HEK293T (cell line): Measurements from ENCODE around the gene SLC8B1.

Experiments used
- CTCF ChIA-PET: fragments of 350-600 bp; formaldehyde crosslinking; extraction: SDS; loops from one replicate; lab custom pipeline; 2021; ENCODE audit warnings: antibody characterized with exemption, inconsistent platforms; lab: Yijun Ruan, JAX
- POLR2A ChIA-PET: fragments of 350-600 bp; formaldehyde crosslinking; extraction: SDS; loops from one replicate; lab custom pipeline; 2020; ENCODE audit warnings: antibody characterized with exemption, inconsistent platforms; lab: Yijun Ruan, JAX
- DNase-seq: peaks from one replicate; pipeline ENCODE4 v3.0.0; 2012; ENCODE audit warnings: mixed read lengths; ENCODE audit errors: extremely low spot score
- ARNT ChIP-seq: fragments of 450-650 bp; IDR thresholded peaks from 2 replicates; pipeline ENCODE4 v1.6.1; 2017; ENCODE audit warnings: mild to moderate bottlenecking
- BHLHE40 ChIP-seq: fragments of 450-650 bp; IDR thresholded peaks from 2 replicates; pipeline ENCODE4 v1.6.1; 2016; ENCODE audit warnings: mild to moderate bottlenecking, moderate library complexity, borderline replicate concordance
- CTBP1 ChIP-seq: fragments of 450-650 bp; IDR thresholded peaks from 2 replicates; pipeline ENCODE4 v1.6.1; 2016; ENCODE audit warnings: borderline replicate concordance
- ELF4 ChIP-seq: fragments of 450-650 bp; IDR thresholded peaks from 2 replicates; pipeline ENCODE4 v1.6.1; 2017; ENCODE audit warnings: antibody characterized with exemption
- FOXA1 ChIP-seq: fragments of 450-650 bp; IDR thresholded peaks from 2 replicates; pipeline ENCODE4 v1.6.1; 2016; ENCODE audit warnings: mild to moderate bottlenecking
- FOXK2 ChIP-seq: fragments of 450-650 bp; IDR thresholded peaks from 2 replicates; pipeline ENCODE4 v1.6.1; 2016; ENCODE audit warnings: mild to moderate bottlenecking
- FOXM1 ChIP-seq: fragments of 450-650 bp; IDR thresholded peaks from 2 replicates; pipeline ENCODE4 v1.6.1; 2017; ENCODE audit warnings: mild to moderate bottlenecking, borderline replicate concordance
- HDGF ChIP-seq: fragments of 450-650 bp; IDR thresholded peaks from 2 replicates; pipeline ENCODE4 v1.6.1; 2017; ENCODE audit warnings: antibody characterized with exemption, borderline replicate concordance
- L3MBTL2 ChIP-seq: fragments of 450-650 bp; conservative IDR thresholded peaks from 2 replicates; pipeline ENCODE4 v1.6.1; 2016; ENCODE audit warnings: mild to moderate bottlenecking
- LEF1 ChIP-seq: fragments of 450-650 bp; IDR thresholded peaks from 2 replicates; pipeline ENCODE4 v1.6.1; 2017; ENCODE audit warnings: mild to moderate bottlenecking, borderline replicate concordance
- NFRKB ChIP-seq: fragments of 450-650 bp; IDR thresholded peaks from 2 replicates; pipeline ENCODE4 v1.6.1; 2016; ENCODE audit warnings: mild to moderate bottlenecking, moderate library complexity
- PKNOX1 ChIP-seq: fragments of 450-650 bp; IDR thresholded peaks from 2 replicates; pipeline ENCODE4 v1.6.1; 2016
- SP1 ChIP-seq: fragments of 450-650 bp; IDR thresholded peaks from 2 replicates; pipeline ENCODE4 v1.6.1; 2017
- SUZ12 ChIP-seq: fragments of 450-650 bp; IDR thresholded peaks from 2 replicates; pipeline ENCODE4 v1.6.1; 2016; ENCODE audit warnings: mild to moderate bottlenecking
- TARDBP ChIP-seq: fragments of 450-650 bp; IDR thresholded peaks from 2 replicates; pipeline ENCODE4 v1.6.1; 2016
- ZNF384 ChIP-seq: fragments of 450-650 bp; IDR thresholded peaks from 2 replicates; pipeline ENCODE4 v1.6.1; 2016

SLC8B1 gene

GRCh38 chr12:113333877-113334785 lies 778 bp downstream of the SLC8B1 start:
- no peak for DNase-seq
- TF ChIP-seq BHLHE40 = no peak
- TF ChIP-seq ELF4 = no peak
- no peak for TF ChIP-seq FOXK2
- no peak for TF ChIP-seq FOXM1
- no peak for TF ChIP-seq LEF1
- TF ChIP-seq SP1 = no peak
- no peak for TF ChIP-seq ARNT
- no peak for TF ChIP-seq SUZ12
- POLR2A ChIA-PET = interaction anchor here (0.8 to 1.1 kb wide), 3 partner anchors 23 to 88 kb away, joined by 3 to 4 read pairs (median 3); partner anchors contain the start of gene SDSL
- CTCF ChIA-PET = interaction anchor here (0.5 kb wide), 1 partner anchor 12 kb away, joined by 3 read pairs; no protein-coding TSS in a partner anchor

GRCh38 chr12:113333418-113333750 lies 1.5 kb downstream of the SLC8B1 start:
- DNase-seq = no peak
- TF ChIP-seq ZNF384 = no peak
- no peak for TF ChIP-seq FOXK2
- TF ChIP-seq TARDBP = no peak
- no peak for TF ChIP-seq ELF4
- no peak for TF ChIP-seq LEF1
- no peak for TF ChIP-seq L3MBTL2
- no peak for TF ChIP-seq SUZ12
- ChIA-PET POLR2A (no interaction called here), CTCF (no interaction called here)

GRCh38 chr12:113332688-113333417 lies 2.1 kb downstream of the SLC8B1 start:
- TF ChIP-seq NFRKB (no peak), SP1 (no peak), ARNT (no peak), TARDBP (no peak), FOXA1 (no peak), ZNF384 (no peak), CTBP1 (no peak), ELF4 (no peak), BHLHE40 (no peak), HDGF (no peak), LEF1 (no peak), PKNOX1 (no peak)
- POLR2A ChIA-PET = interaction anchor here (1.1 kb wide), 1 partner anchor 11 kb away, joined by 3 read pairs; no protein-coding TSS in a partner anchor
- no peak for DNase-seq
- CTCF ChIA-PET = interaction anchor here (0.6 kb wide), 1 partner anchor 88 kb away, joined by 3 read pairs; no protein-coding TSS in a partner anchor

GRCh38 chr12:113330505-113330904 lies 4.4 kb downstream of the SLC8B1 start:
- ChIA-PET POLR2A (no interaction called here), CTCF (no interaction called here)
- TF ChIP-seq LEF1 = no peak
- TF ChIP-seq CTBP1 = no peak
- TF ChIP-seq PKNOX1 = no peak
- no peak for TF ChIP-seq SP1
- TF ChIP-seq NFRKB = no peak
- TF ChIP-seq FOXK2 = no peak
- TF ChIP-seq FOXA1 = no peak
- no peak for TF ChIP-seq FOXM1
- TF ChIP-seq ELF4 = no peak
- no peak for TF ChIP-seq BHLHE40
- TF ChIP-seq TARDBP = no peak
- no peak for TF ChIP-seq HDGF
- no peak for DNase-seq

- DNase-seq = no peak
- CTCF ChIA-PET = no interaction called here
- POLR2A ChIA-PET = no interaction called here
- TF ChIP-seq CTBP1 (no peak), SP1 (no peak), LEF1 (no peak), BHLHE40 (no peak), ZNF384 (no peak), PKNOX1 (no peak), L3MBTL2 (no peak), ARNT (no peak), FOXM1 (no peak), SUZ12 (no peak), ELF4 (no peak)
Measured at GRCh38 chr12:113329791-113330417, 5.0 kb downstream of the SLC8B1 start.
